Hypothalamus (tissue), 51 donors: ENCODE data around the gene COMT.

Source experiments
- DNase-seq, 51 donors: peaks; one replicate each; lab custom pipeline; 2025; lab: John Stamatoyannopoulos, UW

The COMT gene

DNA sequence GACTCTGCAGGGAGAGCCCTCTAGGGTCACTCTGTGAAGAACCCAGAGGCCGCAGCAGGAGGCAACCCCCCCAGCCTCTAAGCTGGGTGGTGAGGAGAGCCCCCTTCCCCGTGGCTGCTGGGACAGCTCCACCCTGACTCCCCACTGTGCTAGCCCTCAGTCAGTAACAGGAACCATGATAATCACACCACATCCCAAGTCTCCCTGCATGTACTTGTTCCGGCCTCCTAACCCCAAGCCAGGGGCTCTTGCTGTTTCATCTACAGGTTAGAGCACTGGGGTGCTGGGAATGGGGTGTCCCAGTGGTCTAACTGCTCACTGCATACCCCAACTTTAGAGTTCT is 48.1 kb downstream of the COMT start:
- no peak for DNase-seq

DNA sequence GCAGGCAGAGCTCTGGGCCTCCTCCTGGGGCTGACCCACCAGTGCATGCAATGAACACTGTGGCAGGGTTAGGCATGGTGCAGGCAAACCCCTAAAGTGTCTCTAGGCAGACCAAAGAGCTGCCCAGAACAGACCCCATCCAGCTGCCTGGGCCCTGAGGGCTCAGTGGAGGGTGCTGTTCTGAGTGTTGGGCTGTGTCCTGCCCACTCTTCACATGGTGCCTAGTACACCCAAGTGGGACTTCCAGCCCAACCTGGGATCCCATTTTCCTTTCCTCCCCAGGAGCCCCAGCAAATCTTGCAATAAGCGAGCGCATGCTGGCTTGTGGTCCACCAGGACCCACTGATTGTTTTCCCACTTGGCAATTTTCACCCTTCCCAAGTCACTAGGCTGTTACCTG is 48.6 kb downstream of the COMT start:
- no peak for DNase-seq

DNA sequence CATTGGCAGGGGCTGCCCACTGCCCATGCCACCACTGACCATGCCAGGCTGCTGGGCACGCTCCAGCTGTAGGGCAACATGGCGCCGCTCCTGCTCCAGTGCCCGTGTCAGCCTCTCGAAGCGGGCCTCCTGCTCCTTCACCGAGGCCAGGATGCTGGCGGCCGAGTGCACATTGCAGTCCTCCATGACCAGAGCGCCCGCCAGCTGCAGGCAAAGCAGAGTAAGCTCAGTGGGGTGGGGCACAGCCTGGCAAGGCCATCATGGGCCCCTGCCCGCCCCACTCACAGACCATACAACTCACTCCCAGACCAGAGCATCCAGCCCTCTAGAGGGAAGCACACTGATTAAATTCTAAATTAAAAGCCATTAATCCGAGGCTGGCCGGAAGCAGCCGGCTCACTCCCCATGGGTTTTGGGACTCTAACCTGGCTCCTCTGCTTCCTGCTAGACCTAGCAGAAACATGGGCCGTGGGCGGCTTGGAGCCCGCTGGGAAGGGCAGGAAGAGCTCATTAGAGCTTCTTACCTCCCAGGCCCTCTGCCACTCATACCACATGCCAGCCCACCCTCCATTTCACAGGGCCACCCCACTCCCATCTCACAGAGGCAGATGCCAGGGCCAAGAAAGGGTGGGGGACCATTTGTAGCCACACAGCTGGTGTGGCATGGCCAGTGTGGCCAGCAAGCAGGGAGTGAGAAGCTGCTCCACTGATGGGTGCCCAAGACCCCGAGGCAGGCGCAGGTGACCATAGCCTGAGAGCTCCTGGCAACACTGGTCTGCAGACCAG is 49.2 kb downstream of the COMT start:
- DNase-seq = no peak

DNA sequence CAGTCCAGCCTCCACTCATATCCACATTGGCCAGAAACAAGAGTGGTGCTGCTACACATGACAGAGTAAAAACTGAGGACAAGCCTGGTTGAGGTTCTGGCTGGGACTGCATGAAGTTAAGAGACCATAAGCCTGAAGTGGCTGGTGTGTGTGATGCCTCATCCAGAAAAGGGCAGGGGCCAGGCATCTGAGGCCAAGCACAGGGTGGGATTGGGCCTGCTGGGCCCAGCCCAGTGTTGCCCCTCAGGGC is 49.7 kb downstream of the COMT start:
- DNase-seq = no peak

DNA sequence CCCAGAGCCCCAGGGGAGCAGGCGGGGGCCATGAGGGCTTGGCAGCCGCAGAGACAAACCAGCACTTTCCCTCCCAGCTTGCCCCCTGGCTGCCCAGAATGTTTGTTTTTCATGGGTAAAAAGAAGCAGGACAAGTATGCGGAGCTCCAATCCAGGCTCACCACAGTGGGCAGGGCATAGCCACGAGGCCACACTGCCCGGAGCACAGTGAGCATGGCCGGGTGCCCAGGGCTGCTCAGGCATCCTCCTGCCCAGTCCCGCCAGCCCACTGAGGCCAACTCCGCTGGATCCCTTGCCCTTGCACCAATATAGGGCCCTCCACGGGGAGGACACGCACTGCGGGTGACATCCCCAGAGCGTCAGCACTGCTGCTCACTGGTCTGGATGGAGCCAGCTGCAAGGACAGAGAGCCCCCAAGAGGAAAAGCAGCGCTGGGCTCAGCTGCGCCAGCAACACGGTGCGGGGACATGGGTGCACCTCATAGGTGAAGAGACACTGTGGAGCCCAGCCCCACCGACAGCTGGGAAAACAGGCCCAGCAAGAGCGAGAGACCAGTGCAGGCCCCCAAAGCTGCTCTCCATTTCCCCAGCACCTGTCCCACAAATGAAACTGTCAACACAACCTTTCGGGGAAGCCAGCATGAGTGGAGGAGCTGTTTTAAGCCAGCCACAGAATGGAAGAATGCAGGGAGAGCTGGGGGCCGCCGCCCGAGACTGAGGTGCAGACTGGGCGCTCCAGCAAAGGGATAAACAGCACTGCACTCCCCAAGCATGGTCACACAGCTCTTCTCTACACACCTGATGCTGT is 50.3 kb downstream of the COMT start:
- peak in 25 of 51 donors; percentile 6 to 74 (median 48) for DNase-seq

DNA sequence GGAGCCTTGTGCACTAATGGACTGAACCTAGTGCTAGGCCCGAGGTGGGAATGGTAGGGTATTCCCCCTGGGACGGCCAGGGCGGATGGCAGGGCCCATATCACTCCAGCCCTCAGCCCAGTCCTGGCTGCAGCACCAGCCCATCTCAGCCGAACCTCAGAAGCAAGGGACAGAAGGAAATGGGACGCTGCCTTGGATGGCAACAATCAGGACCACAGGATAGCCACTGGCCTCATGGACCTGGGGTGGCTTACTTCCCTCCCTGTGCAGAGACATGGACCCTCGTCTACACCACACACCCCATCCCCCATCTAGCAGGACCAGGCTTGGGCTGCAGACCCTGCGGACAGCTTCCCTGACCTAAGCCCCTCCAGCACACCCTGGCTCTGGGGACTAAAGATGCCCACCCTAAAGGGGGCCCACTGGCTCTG is 50.9 kb downstream of the COMT start:
- DNase-seq = no peak

DNA sequence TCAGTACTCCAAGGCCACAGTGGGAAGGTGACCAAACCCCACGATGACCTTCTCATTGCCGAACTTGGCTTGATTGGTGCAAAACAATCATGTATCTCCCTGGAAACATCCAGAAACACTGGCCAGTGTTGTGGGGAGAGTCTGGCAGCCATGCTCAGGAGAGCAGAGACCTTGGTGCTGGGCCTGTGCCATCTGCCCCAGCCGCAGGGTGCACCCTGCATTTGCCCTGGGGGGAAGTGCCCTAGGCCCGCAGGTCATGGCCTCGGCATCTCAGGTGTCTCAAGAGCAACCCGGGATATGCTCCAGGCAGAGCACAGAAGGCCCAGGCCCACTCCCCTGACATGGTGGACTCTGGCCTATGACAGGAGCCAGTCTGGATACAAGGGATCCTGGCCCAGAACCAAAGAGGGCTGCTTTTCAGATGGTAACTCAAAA is 51.4 kb downstream of the COMT start:
- no peak for DNase-seq

DNA sequence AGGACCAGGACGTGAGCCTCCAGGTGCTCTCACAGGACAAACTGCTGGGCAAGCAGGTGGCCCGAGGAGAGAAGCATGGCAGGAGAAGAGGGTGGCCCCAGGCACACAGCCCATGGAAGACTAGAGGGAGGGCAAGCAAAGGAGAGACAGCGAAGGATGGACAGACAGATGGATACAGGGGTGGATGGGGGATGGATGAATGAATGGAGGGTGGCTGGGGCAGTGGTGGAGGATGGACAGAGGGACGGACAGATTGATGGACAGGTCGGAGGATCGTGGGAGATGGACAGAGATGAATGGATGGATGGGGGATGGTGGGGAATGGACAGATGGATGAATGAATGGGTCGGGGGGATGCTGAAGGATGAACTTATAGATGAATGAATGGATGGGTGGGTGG is 52.4 kb downstream of the COMT start:
- DNase-seq = no peak

DNA sequence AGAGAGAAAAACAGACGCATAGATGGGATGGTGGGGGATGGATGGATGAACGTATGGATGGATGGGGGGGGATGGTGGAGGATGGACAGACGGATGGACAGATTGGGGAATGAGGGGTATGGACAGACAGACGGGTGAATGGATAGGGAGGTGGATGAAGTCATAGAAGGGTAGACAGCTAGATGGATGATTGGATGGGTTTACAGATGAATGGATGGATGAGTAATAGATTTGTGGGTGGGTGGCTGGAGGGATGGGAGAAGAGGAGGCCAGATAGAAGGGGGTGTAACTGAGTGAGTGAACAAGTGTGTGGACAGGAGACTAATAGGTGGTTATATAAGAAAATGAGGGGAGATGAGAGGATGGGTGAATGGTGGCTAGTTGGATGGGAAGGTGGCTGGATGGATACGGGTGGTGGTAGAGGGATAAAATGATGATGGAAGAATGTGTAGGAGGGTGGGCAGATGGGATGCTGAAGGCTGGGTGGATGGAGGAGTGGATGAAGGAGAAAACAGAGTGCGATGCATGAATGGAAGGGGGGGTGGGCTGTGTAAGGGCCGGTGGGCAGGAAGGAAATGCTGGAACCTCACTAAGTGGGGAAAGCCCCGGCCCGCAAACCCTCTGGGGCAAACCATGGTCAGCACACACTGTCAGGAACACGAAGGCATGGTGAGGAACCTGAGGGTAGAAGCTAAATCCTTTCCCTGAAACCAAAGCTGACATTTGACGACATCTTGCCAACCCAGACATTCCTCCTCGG is 53.5 kb downstream of the COMT start:
- no peak for DNase-seq

DNA sequence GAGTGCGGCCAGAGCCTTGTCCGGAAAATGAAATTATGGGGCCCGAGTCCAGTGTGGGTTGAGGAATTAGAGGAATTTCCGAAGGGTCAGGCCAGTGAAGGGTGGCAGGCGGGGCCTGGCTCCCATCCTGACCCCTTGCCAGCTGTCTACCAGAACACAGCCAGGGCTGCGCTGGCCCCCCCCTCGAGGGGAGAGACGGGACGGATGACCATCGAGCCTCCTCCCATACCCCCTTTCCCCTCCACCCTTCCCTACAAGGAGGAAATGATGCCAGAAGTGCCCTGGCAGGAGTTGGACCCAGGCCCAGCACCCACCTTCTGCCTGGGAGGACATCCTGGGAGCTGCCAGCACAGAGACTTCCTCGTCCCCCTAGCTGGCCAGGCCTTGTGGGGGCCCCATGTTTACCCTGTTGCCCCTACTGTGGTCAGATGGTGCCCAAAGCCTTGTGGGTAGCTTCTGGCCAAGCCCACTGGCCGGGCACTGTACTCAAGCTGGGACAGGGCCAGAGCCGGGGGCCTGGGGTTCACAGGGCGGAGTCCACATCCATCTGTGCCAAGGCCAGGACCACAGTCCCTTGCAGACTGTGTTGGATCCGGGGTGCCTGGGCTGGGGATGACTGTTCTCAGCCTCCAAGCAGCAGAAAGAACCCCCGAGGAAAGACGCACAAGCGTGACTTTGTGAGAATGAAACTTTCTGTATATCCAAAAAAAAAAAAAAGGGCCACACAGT is 54.2 kb downstream of the COMT start:
- no peak for DNase-seq

DNA sequence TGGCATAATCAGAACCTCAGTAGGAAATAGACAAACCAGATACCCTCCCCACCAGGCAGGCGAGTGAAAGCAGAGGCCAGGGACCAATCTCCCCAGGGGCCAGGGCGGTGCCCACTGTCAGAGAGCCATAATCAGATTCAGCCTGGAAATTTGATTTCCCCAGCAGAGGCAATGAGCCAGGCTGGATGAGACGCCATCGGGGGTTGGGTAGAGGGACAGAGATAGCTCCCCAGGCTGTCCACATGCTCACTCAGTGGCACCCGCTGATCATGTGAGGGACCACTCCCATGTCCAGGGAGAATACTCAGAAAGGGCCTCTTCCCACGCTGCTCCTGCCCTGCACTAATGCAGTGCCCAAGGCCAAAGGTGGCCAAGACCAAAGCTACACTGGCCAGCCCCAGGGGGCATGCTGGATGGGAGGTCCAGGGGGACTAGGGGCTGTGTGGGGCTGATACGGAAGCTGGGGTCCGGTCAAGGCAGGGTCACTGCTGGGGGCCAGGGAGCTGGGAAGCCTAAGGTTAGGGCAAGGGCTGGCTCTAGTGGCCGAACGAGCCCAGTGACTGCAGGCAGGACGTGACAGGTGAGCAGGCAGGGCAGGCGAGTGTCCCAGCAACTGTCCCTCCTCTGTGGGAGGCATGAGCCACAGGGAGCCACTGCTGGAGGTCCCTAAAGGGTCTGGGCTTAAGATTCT is 55.3 kb downstream of the COMT start:
- no peak for DNase-seq

DNA sequence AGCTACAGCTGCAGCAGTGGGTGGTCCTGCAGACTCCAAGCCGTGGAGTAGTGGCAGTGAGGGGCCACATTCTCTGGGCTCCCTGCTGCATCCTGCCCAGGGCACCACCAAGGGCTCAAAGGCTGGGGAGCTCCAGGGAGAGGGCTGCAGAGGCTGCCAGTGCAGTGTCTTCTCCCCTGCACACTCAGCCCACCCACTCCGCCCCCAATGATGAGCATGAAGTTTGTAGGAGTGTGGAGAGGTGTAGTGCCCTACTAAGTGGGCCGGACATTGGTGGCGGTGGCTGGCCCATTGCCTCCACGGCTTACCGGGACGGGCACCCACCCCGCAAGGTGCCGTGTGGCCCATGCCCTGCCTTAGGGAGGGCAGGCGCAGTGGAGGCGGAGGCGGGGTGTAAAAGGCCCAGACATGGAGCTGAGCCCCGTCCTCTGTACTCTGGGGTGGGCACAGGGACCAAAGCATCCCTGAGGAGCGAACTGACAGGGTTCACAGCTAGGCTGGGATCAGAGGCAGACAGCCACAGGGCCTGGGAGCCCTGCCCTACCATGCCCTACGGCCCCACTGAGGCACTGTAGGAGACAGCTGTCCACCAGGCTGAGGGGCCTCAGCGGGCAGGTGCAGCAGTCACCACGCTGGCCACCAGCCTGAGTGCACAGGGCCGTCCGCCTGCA is 56.1 kb downstream of the COMT start:
- DNase-seq = no peak

DNA sequence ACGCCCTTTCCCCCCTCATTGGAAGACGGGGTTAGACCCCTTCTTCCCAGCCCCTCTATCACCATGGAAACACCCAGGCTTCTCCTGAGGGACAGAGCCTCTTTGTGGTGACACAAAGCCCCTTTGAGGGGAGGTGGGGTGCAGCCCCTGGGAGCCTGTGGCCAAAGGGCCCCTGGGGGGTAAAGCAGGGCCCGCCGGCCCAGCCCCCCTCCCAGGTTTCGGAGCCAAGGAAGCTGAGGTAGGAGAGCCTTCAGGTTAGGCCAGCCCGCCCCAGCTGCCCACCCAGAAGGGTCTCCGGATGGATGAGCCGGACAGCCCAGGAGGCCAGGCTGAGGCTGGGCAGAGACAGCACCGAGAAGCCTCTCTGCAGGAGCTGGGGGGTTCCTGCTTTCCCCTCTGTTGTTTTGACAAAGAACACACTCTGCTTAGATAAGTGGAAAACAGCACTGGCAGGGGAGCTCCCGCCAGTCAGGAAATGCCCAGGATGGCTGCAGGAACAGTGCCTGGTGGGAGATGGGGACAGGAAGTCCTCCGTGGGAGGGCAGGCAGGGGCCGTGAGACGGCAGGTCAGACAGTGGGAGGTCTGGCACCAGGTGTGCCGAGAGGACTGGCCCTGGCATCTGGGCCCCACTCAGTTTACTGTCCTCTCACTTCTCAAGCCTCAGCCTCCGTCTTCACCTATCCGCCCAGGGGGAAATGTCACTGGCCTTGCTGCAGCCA is 56.8 kb downstream of the COMT start:
- DNase-seq = no peak

DNA sequence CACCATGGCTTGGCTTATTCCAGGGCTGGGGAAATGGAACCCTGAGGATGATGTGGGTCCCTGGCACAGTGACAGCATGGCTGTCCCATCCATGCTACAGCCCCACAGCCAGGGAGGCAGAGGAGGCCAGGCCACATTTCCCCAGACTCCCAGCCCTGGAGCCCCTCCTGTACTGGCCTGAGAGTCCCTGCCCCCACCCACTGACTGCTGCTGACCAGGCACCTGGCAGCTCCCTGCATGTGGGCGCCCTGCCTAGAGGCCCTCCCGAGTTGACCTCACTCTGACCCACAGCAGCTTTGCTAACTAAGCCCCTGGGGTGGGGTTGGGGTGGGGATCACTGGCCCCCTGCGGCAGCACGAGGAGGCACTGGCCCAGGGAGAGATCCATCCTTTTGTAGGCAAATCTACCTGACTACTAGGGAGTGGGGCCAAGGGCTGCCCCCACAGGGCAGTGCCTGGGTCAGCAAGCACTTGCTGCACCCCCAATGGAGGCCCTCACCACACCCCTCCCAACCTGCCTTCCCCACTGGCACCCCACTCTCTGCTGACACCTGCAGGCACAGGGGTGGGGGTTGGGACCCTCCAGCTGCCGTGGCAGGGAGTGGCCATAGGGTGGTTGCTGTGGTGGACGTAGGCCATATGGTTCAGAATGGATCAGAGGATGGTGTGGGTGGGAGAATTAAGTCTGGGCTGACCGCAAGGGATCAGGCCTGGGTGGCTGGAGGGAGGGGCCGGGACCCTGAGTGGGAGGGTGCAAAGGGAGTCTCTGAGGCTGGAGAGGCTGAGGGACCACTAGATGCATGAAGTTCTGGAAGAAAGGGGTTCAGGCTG is 57.6 kb downstream of the COMT start:
- no peak for DNase-seq

DNA sequence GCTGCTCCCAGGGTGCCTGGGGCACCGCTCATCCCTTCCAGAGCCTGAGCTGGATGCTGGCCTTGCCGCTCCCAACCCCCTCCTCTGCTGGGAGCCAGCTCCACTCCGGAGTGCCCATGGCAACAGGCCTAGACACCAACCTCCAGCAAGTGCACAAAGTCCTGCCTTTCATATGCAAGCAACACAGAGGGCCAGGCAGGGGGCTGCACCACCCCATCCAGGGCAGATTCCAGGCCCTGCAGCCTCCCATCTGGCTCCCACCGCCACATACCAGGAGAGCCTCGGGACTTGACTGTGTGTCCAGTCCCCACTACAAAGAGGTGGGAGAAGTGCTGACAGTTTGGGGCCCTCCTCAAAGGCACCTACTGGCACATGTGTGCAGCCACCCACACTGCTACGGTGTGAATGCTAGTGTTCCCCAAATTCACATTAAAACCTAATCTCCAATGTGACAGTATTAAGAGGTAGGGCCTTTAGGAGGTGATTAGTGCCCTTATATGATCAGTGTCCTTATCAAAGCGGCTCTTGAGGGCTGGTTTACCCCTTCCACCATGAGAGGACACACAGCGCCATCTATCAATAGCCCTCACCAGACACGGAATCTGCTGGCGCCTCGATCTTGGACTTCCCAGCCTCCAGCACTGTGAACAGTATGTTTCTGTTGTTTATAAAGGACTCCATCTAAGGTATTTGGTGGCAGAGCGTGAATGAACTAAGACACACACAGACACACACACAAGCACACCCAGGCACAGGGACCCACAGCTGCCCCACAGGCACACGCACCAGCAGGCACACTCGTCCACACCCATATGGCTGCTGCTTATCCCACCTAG is 58.9 kb downstream of the COMT start:
- peak in 33 of 51 donors; percentile 10 to 76 (median 48) for DNase-seq

DNA sequence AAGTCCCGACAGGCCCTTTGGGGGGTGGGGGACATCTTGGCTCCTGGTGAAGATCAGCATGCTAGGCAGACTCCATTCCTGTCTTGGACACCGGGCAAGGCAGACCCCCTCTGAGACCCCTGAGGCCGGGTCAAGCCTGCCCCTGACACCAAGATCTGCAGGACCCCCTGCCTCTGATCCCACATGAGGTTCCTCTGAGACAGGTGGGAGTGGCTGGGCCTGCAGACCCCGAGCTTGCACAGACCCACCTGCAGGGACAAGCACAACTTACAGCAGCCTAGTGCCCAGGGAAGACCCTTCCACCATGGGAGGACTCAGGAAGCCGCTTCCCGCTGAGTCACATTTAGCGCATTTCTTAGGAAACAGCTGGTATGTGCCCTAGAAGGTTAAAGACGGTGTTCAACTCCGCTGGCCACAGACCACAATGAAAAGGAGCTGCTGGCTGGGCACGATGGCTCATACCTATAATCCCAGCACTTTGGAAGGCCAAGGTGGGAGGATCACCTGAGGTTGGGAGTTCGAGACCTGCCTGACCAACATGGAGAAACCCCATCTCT is 59.6 kb downstream of the COMT start:
- DNase-seq = no peak

DNA sequence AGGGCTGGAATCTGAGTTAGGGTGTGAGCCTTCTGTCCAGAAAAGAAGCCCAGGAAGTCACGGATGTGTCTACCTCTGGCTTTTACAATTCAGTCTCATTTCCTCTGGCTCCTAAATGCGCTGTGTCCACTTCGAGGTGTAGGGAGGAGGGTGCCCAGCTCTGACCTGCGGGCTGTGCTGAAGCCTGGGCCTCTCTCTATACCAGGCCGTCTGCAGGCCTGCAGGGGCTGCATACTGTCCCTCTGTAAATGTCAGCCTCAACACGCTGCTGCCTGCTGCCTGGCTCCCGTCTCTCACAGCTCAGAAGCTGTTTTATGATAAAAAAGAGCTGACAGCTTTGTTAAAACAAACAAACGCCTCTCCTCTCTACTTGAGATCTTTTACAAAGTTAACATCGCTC is 60.6 kb downstream of the COMT start:
- DNase-seq = no peak
